D341Med (cell line): ENCODE data around the gene BTG2.
A peak's percentile ranks its signal among the peaks of the same experiment; 100 is the strongest.

Experiments
- DNase-seq: peaks from one replicate; pipeline ENCODE4 v3.0.0; 2012; ENCODE audit warnings: low spot score

BTG2 gene

DNA sequence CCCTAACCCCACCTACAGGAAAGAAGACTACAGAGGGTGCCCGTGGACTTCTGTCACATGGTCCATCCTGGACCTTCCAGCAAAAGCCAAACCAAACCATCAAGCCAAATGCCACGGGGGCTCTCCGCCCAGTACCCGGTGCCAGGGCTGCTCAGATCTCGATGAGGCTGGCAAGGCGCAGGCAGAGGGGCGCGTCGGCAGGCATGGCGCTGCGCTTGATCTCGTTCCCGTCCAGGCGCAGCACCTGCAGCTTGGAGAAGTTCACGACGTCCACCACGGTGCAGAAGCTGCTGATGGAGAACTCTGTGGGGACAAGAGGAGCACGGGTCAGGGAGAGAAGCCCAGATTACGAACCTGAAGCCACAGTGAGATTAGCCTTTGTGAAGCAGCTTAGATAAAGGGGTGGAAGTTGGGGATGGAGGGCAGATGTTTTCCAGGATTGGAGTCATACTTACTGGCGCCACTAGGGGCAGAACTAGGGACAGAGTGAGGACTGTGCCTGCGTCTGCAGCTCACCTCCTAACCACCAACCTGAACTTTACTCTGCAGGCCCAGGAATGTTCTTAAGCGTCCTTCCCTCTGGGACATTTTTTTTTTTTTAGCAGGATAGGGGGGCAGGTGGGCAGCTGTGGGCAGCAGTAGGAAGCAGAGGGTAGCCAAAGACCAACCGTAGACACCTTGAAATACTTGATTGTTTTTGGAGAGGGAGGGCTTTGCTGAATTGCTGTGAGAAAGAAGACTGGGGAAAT is 37.0 kb downstream of the BTG2 start:
- DNase-seq: peak; percentile 88

- no peak for DNase-seq
Measured at GRCh38 chr1:203343956-203344754, 38.8 kb downstream of the BTG2 start.

DNA sequence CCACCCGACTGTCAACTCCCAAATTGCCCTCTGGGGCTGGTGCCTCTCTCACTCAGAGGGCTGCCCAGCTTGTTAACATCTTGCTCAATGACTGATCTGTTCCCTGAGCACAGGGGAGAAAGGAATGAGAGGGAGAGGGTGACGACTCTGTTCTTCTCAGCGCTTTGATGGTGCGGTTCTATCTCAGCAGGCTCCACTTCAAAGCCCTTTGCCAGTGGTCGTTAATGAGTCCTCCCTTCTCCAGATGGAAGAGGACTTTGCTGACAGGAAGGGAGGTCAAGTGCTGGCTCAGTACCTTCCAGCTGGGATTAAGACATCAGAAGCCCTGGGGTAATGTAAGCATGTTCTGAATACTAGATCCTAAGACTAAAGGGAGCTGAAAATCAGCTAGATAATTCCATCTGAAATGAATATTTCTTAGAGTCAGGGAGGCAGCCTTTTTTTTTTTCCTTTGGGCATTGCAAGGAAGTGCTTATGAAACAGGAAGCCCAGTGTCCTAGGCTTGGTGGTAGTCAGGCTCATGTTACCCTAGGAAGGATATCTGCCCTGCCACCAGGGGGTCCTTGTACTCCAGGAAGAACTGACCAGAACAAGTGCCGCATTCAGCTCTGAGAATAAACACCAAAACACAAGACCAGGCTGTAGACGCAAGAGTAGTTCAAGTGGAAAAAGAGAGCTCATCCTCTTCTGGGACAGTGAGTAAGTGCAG is 40.9 kb downstream of the BTG2 start:
- DNase-seq: no peak

DNA sequence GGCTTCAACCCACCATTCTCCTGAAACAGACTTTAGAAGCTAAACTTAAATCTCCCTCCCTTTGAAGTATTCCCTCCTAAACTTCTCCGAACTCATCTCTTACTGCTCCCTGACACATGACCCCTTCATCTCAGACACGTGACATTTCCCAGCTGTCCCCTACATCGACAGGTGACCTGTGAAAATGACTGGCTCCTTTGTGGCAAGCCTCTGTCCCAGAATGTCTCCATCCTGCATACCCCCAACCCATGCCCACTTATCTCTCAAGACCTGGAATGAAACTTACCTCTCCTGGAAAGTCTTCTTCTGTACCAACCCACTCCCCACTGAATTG is 41.4 kb downstream of the BTG2 start:
- DNase-seq: no peak

DNA sequence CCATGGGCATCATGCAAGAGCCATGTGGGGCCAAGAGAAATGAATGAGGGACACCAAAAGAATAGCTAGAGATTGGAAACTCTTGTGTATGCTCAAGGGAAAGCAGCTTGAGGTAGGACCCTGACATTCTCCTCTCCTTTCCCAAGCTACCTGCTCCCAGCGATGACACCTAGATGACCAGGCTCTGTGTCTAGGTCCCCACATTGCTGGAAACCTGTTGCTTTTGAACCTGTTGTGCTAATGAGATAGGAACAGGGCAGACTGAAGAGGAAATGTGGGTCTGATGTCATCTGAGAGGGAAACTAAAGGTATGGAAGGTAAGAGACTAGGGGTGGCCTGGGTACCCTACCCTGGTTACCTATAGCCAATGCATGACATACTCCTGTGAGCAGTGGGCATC is 43.8 kb downstream of the BTG2 start:
- no peak for DNase-seq

GRCh38 chr1:203349773-203350524 is 44.6 kb downstream of the BTG2 start:
- DNase-seq: no peak

GRCh38 chr1:203351037-203351625 is 45.8 kb downstream of the BTG2 start, which contains the start of gene FMOD:
Gene FMOD (minus strand): TSS chr1:203351122. CDS start chr1:203348270, 2,852 bp downstream.
- no peak for DNase-seq

DNA sequence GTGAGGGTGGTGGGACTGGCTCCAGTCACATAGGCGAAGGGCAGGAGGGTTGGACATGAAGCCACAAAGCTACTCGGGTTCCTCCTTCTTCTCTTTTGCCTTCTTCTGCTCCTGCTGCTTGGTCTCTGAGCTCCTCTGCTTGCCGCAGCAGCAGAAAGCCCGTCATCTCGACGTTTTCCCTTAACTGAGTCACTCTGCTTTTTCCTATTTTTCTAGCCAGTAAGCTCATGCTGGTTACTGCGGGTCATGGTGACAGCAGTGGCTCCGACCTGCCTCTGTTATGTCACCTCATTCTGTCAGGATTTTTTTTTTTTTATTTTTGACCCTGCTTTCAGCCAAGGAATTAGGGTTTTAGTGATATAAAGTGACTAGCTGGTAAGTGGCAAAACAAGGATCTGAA is 48.2 kb downstream of the BTG2 start:
- DNase-seq: no peak

DNA sequence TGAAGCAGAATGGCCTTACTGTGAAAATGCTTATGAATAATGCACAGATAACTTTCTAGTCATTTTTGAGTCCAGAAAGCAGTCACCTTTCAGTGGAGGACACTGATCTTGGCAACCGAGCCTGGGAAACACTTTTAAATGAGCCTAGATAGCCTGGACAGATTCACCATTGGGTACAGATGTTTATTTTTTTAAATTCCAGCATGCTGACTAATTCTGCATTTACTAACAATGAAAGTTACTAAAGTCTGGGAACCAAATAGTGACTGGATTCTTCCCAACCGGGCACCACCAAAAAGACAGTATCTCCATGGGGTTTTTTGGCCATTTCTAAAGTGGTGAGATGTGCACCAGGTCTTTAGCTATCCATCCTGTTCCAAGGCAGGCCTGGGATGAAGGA is 48.9 kb downstream of the BTG2 start:
- DNase-seq: no peak

- DNase-seq: no peak
Measured at GRCh38 chr1:203359010-203359571, 53.8 kb downstream of the BTG2 start.
